SU-DHL-6 (cell line): ENCODE data around the gene CDK6.

ENCODE experiments used
- CTCF ChIP-seq: fragments of 200-600 bp; sonication (generic); IDR thresholded peaks from one replicate; pipeline ENCODE4 v1.5.1; 2017; ENCODE audit warnings: antibody characterized with exemption, mild to moderate bottlenecking, low read length, moderate library complexity; ENCODE audit not compliant: insufficient read depth, poor library complexity, severe bottlenecking
- EZH2phosphoT487 ChIP-seq: fragments of 200-600 bp; sonication (generic), shearing (Covaris generic); conservative IDR thresholded peaks from 2 replicates; pipeline ENCODE4 v1.6.1; 2018; ENCODE audit warnings: mild to moderate bottlenecking, antibody characterized with exemption, low read length, moderate library complexity, mixed read lengths

GRCh38 chr7:92613214-92613613 is 223.2 kb downstream of the CDK6 start:
- TF ChIP-seq CTCF (no peak), EZH2phosphoT487 (no peak)
